ENCODE results near the gene ATG2B. TPM values are rescaled to one million over a fixed set of nuclear protein-coding genes. Genes with fewer than 3 reads are reported as not detected.

Gene ATG2B
- total RNA-seq, 4 donors from 2014 or later, result 17.1 to 56.6 (median 41.6) TPM

- H3K36me3 ChIP-seq, result no peaks in the 10 kb centered on the region
- no peak for DNase-seq
- no peak overlapping the region for H3K27ac ChIP-seq
- TF ChIP-seq CTCF (IDR thresholded peaks at IDR 0.05), result no peak
- no peak for TF ChIP-seq POLR2A (IDR thresholded peaks at IDR 0.05)
- no peaks in the 10 kb centered on the region for H3K9me3 ChIP-seq
- H3K27me3 ChIP-seq, result no peaks in the 10 kb centered on the region
- H3K4me3 ChIP-seq, result no peak overlapping the region
- H3K4me1 ChIP-seq, result no peaks in the 10 kb centered on the region
- intact Hi-C loops (cut with DNase I; ENCODE audit: low total_unique reads), result no loop called here
These were observed 44.9 kb upstream of the ATG2B start for GRCh38 chr14:96407935-96408570.

- H3K36me3 ChIP-seq, result no peaks in the 10 kb centered on the region
- TF ChIP-seq CTCF (IDR thresholded peaks at IDR 0.05) (no peak), POLR2A (IDR thresholded peaks at IDR 0.05) (no peak)
- no peaks in the 10 kb centered on the region for H3K9me3 ChIP-seq
- no peak overlapping the region for H3K27ac ChIP-seq
- intact Hi-C loops (cut with DNase I; ENCODE audit: low total_unique reads), result no loop called here
- H3K27me3 ChIP-seq, result no peaks in the 10 kb centered on the region
- DNase-seq, result no peak
- no peak overlapping the region for H3K4me3 ChIP-seq
- no peaks in the 10 kb centered on the region for H3K4me1 ChIP-seq
These were observed 42.5 kb upstream of the ATG2B start for GRCh38 chr14:96405677-96406076.

DNA sequence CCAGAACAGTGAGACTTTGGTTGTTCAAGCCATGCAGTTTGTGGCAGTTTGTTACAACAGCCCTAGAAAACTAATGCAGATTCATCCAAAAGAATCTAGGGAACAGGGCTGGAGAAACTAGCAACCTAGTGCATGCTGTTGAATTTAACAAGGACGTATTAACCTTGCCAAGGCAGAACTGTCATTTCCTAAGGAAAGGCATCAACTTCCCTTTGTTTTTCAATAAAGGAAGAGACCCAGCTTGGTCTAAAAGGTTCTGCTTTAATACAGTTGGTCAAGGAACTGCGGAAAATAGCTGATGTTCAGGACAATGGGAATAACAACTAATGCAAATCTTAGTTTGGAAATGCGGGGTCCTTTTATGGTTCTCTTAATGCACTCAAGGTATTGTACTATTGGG, 40.3 kb upstream of the ATG2B start:
- DNase-seq, result no peak
- intact Hi-C loops (cut with DNase I; ENCODE audit: low total_unique reads), result no loop called here
- H3K9me3 ChIP-seq, result no peaks in the 10 kb centered on the region
- TF ChIP-seq POLR2A (IDR thresholded peaks at IDR 0.05) (no peak), CTCF (IDR thresholded peaks at IDR 0.05) (no peak)
- H3K4me1 ChIP-seq, result no peaks in the 10 kb centered on the region
- no peak overlapping the region for H3K27ac ChIP-seq
- no peak overlapping the region for H3K4me3 ChIP-seq
- H3K27me3 ChIP-seq, result no peaks in the 10 kb centered on the region
- H3K36me3 ChIP-seq, result no peaks in the 10 kb centered on the region

- intact Hi-C loops (cut with DNase I; ENCODE audit: low total_unique reads), result no loop called here
- DNase-seq, result no peak
These were observed 37.4 kb upstream of the ATG2B start for GRCh38 chr14:96400495-96400894.

DNA sequence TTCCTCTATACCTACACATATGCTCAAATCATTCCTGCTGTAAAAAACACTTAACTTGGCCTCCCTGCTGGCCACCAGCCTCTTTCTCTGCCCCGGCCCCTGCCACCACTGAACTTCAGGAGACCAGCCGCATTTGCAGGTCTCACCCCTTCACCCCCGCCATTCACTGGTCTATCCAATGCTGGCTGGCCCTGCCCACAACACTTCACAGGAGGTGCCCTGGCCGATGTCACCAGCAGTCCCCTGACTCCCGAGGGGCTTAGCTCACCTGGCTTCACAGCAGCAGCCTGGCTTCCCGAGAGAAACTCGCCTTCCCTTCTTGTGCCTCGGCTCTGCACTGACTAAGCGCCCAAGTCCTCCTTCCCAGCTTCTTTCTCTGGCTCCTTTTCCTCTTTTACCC, 36.3 kb upstream of the ATG2B start:
- no peak for DNase-seq
- TF ChIP-seq CTCF (IDR thresholded peaks at IDR 0.05) (no peak), POLR2A (IDR thresholded peaks at IDR 0.05) (no peak)
- no peaks in the 10 kb centered on the region for H3K9me3 ChIP-seq
- no peaks in the 10 kb centered on the region for H3K27me3 ChIP-seq
- H3K27ac ChIP-seq, result no peak overlapping the region
- no peaks in the 10 kb centered on the region for H3K36me3 ChIP-seq
- intact Hi-C loops (cut with DNase I; ENCODE audit: low total_unique reads), result no loop called here
- no peaks in the 10 kb centered on the region for H3K4me1 ChIP-seq
- H3K4me3 ChIP-seq, result no peak overlapping the region

More at GRCh38 chr14:96400495-96400894, 37.4 kb upstream of the ATG2B start:
- no peak overlapping the region for H3K4me3 ChIP-seq
- H3K4me1 ChIP-seq, result no peaks in the 10 kb centered on the region
- H3K27ac ChIP-seq, result no peak overlapping the region
- no peaks in the 10 kb centered on the region for H3K9me3 ChIP-seq
- no peak for TF ChIP-seq POLR2A (IDR thresholded peaks at IDR 0.05)
- no peak for TF ChIP-seq CTCF (IDR thresholded peaks at IDR 0.05)
- H3K36me3 ChIP-seq, result no peaks in the 10 kb centered on the region
- H3K27me3 ChIP-seq, result no peaks in the 10 kb centered on the region
